ENCODE data around the gene HOXB2. TPM values are rescaled to one million over a fixed set of nuclear protein-coding genes. Genes with fewer than 3 reads are reported as not detected.

The HOXB2 gene
- total and polyA plus RNA-seq, 9 of the 15 experiments (the other 6 are each of a cell fraction or from before 2014, with no cell fraction given), result 2.1 to 97.7 (median 21.2) TPM

DNA sequence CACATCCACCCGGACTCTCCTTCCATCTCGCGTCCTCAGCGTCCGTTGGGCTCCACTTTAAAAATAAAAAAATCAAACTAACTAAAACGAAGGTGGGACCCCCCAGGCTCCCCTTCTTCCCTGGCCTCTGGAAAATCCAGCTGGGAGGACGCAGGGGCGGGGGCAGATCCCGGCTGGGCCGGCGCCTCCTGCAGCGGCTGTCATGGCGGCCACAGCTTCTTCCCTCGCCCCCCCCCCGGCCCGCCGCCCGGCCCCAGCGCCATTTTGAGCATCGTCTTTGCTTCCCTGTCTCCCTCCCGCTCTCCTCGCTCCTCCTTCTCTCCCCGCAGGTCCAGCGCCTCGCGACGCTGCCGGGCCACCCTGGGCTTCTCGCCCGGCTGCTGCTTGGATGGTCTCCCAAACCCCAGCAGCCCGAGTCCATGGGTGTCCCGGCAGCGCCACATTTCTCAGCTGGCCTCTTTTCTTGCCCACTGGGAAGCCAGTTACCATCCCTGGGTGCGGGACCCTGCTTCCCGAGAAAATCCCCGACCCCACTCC lies 3.3 kb downstream of the HOXB2 start (continued):
- no peak for TF ChIP-seq KDM4B (IDR thresholded peaks at IDR 0.05; ENCODE audit: borderline replicate concordance in 2 of 2, low read depth in 1 of 2)
- no peak for TF ChIP-seq NFIX (CRISPR knock-in tag; IDR thresholded peaks at IDR 0.05; ENCODE audit: low read depth)
- TF ChIP-seq MXI1 (IDR thresholded peaks at IDR 0.05; ENCODE audit: low read depth, low read length), result no peak
- no peak for TF ChIP-seq ZNF507 (tag; conservative IDR thresholded peaks at IDR 0.05)
- TF ChIP-seq, protein P1, sequence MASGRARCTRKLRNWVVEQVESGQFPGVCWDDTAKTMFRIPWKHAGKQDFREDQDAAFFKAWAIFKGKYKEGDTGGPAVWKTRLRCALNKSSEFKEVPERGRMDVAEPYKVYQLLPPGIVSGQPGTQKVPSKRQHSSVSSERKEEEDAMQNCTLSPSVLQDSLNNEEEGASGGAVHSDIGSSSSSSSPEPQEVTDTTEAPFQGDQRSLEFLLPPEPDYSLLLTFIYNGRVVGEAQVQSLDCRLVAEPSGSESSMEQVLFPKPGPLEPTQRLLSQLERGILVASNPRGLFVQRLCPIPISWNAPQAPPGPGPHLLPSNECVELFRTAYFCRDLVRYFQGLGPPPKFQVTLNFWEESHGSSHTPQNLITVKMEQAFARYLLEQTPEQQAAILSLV (tag; IDR thresholded peaks at IDR 0.05), result no peak
- no peak for TF ChIP-seq HMBOX1 (IDR thresholded peaks at IDR 0.05)
- TF ChIP-seq XRCC4 (IDR thresholded peaks at IDR 0.05; ENCODE audit: extremely low read depth, insufficient read depth, insufficient read length), result no peak
- no peak for TF ChIP-seq TBL1XR1 (IDR thresholded peaks at IDR 0.05; ENCODE audit: low read length in 2 of 2)
- TF ChIP-seq, protein P2, sequence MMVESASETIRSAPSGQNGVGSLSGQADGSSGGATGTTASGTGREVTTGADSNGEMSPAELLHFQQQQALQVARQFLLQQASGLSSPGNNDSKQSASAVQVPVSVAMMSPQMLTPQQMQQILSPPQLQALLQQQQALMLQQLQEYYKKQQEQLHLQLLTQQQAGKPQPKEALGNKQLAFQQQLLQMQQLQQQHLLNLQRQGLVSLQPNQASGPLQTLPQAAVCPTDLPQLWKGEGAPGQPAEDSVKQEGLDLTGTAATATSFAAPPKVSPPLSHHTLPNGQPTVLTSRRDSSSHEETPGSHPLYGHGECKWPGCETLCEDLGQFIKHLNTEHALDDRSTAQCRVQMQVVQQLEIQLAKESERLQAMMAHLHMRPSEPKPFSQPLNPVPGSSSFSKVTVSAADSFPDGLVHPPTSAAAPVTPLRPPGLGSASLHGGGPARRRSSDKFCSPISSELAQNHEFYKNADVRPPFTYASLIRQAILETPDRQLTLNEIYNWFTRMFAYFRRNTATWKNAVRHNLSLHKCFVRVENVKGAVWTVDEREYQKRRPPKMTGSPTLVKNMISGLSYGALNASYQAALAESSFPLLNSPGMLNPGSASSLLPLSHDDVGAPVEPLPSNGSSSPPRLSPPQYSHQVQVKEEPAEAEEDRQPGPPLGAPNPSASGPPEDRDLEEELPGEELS (CRISPR knock-in tag; IDR thresholded peaks at IDR 0.05; ENCODE audit: borderline replicate concordance), result no peak
- no peak for TF ChIP-seq MYBL2 (IDR thresholded peaks at IDR 0.05; ENCODE audit: low read depth)
- TF ChIP-seq MYBL2 (CRISPR knock-in tag; IDR thresholded peaks at IDR 0.05; ENCODE audit: borderline replicate concordance), result no peak
- TF ChIP-seq BDP1 (IDR thresholded peaks at IDR 0.05; ENCODE audit: insufficient read depth, insufficient read length), result no peak
- TF ChIP-seq ZHX1 (conservative IDR thresholded peaks at IDR 0.05; ENCODE audit: low read length), result no peak
- no peak for TF ChIP-seq HLTF (IDR thresholded peaks at IDR 0.05)
- no peak for TF ChIP-seq NR3C1 (CRISPR knock-in tag; IDR thresholded peaks at IDR 0.05)
- TF ChIP-seq, protein P3, sequence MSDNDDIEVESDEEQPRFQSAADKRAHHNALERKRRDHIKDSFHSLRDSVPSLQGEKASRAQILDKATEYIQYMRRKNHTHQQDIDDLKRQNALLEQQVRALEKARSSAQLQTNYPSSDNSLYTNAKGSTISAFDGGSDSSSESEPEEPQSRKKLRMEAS (CRISPR knock-in tag; IDR thresholded peaks at IDR 0.05), result no peak
- TF ChIP-seq HMGN3 (IDR thresholded peaks at IDR 0.05; ENCODE audit: borderline replicate concordance, extremely low read depth, insufficient read length, low read depth, low read length), result peak; percentile 68
- TF ChIP-seq SRSF7 (optimal IDR thresholded peaks at IDR 0.05; ENCODE audit: low read depth, low read length), result no peak
- no peak for TF ChIP-seq ZNF311 (CRISPR knock-in tag; IDR thresholded peaks at IDR 0.05)
- no peak for TF ChIP-seq ZSCAN29 (IDR thresholded peaks at IDR 0.05)
- TF ChIP-seq ZBTB7A (IDR thresholded peaks at IDR 0.05; ENCODE audit: borderline replicate concordance, control insufficient read depth, low read depth, low read length), result no peak; the same call in 1 of the 2 replicates
- TF ChIP-seq ZNF143 (CRISPR knock-in tag; IDR thresholded peaks at IDR 0.05), result peak; percentile 38; the same call in 1 of the 2 replicates
- TF ChIP-seq NRF1 (conservative IDR thresholded peaks at IDR 0.05 in 1 of 2, IDR thresholded peaks at IDR 0.05 in 1 of 2), result 0 out of 4 replicates have a peak, but pooled peaks of 1 of the 2 experiments have one; percentile 7
